MM.1S (cell line): ENCODE results near the gene CAB39L.

Source experiments
- DNase-seq: peaks from one replicate; pipeline ENCODE4 v3.0.0-alpha.2; 2015
- H2AFZ ChIP-seq: fragments of 300-600 bp; sonication (generic); 2 replicates; pipeline ENCODE4 v1.6.0; 2016; ENCODE audit warnings: antibody characterized with exemption, low read length
- H3F3A ChIP-seq: fragments of 300-600 bp; sonication (generic); 2 replicates; pipeline ENCODE4 v1.6.1; 2016; ENCODE audit warnings: mild to moderate bottlenecking, antibody characterized with exemption, low read length, moderate library complexity, mixed read lengths; ENCODE audit not compliant: insufficient read depth
- H3K27ac ChIP-seq: fragments of 300-600 bp; sonication (generic); 2 replicates; pipeline ENCODE4 v1.5.1; 2016; ENCODE audit warnings: mild to moderate bottlenecking, low read length
- H3K27me3 ChIP-seq: fragments of 300-600 bp; sonication (generic); replicated peaks from 2 replicates; pipeline ENCODE4 v1.6.0; 2016; ENCODE audit warnings: low read length; ENCODE audit not compliant: insufficient read depth
- H3K36me3 ChIP-seq: fragments of 300-600 bp; sonication (generic); replicated peaks from 2 replicates; pipeline ENCODE4 v1.6.1; 2016; ENCODE audit warnings: mild to moderate bottlenecking, low read length, mixed read lengths; ENCODE audit not compliant: insufficient read depth
- H3K4me1 ChIP-seq: fragments of 300-600 bp; sonication (generic); 2 replicates; pipeline ENCODE4 v1.6.1; 2016; ENCODE audit warnings: low read length, mixed read lengths
- H3K4me2 ChIP-seq: fragments of 300-600 bp; sonication (generic); 2 replicates; pipeline ENCODE4 v1.6.0; 2016; ENCODE audit warnings: low read depth, low read length
- H3K4me3 ChIP-seq: fragments of 300-600 bp; sonication (generic); 2 replicates; pipeline ENCODE4 v1.5.1; 2016; ENCODE audit warnings: low read length, mixed read lengths
- H3K79me2 ChIP-seq: fragments of 300-600 bp; sonication (generic); 2 replicates; pipeline ENCODE4 v1.6.1; 2016; ENCODE audit warnings: mixed run types, low read length, mixed read lengths
- H3K9ac ChIP-seq: fragments of 300-600 bp; sonication (generic); 2 replicates; pipeline ENCODE4 v1.6.1; 2016; ENCODE audit warnings: low read length, mixed read lengths
- H3K9me2 ChIP-seq: fragments of 300-600 bp; sonication (generic); replicated peaks from 2 replicates; pipeline ENCODE4 v1.6.1; 2016; ENCODE audit warnings: mild to moderate bottlenecking, low read length, mixed read lengths; ENCODE audit not compliant: insufficient read depth
- H3K9me3 ChIP-seq: fragments of 300-600 bp; sonication (generic); replicated peaks from 2 replicates; pipeline ENCODE4 v1.6.1; 2016; ENCODE audit warnings: mild to moderate bottlenecking, low read length, mixed read lengths; ENCODE audit not compliant: insufficient read depth
- H4K20me1 ChIP-seq: fragments of 300-600 bp; sonication (generic); 2 replicates; pipeline ENCODE4 v1.6.1; 2016; ENCODE audit warnings: mild to moderate bottlenecking, low read length, moderate library complexity, mixed read lengths; ENCODE audit not compliant: insufficient read depth
- CTCF ChIP-seq: fragments of 300-600 bp; sonication (generic); IDR thresholded peaks from 2 replicates; pipeline ENCODE4 v1.5.1; 2016; ENCODE audit warnings: antibody characterized with exemption, low read length, mixed read lengths
- EZH2 ChIP-seq: fragments of 300-600 bp; sonication (generic); optimal IDR thresholded peaks from 2 replicates; pipeline ENCODE3; 2017; ENCODE audit warnings: low read depth, mild to moderate bottlenecking, antibody characterized with exemption, low read length, mixed read lengths
- EZH2phosphoT487 ChIP-seq: fragments of 300-600 bp; sonication (generic); IDR thresholded peaks from 2 replicates; pipeline ENCODE4 v1.6.1; 2018; ENCODE audit warnings: antibody characterized with exemption, low read length

CAB39L gene

GRCh38 chr13:49418206-49418605 is 25.7 kb downstream of the CAB39L start:
- H3K79me2 ChIP-seq = no peaks in the 10 kb centered on the region
- H3K9me3 ChIP-seq = no peaks in the 10 kb centered on the region
- no peaks in the 10 kb centered on the region for H3K9me2 ChIP-seq
- DNase-seq = no peak
- H3K4me3 ChIP-seq = no peak overlapping the region
- no peak for TF ChIP-seq CTCF
- TF ChIP-seq EZH2phosphoT487 = no peak
- no peak for TF ChIP-seq EZH2
- H3K4me2 ChIP-seq = no peak overlapping the region
- H3K36me3 ChIP-seq = no peaks in the 10 kb centered on the region
- no peaks in the 10 kb centered on the region for H4K20me1 ChIP-seq
- no peaks in the 10 kb centered on the region for H3K27me3 ChIP-seq
- no peak overlapping the region for H2AFZ ChIP-seq
- no peak overlapping the region for H3K9ac ChIP-seq
- H3K27ac ChIP-seq = no peak overlapping the region
- no peaks in the 10 kb centered on the region for H3F3A ChIP-seq
- no peaks in the 10 kb centered on the region for H3K4me1 ChIP-seq

- no peak overlapping the region for H3K27ac ChIP-seq
- no peaks in the 10 kb centered on the region for H3K9me3 ChIP-seq
- no peaks in the 10 kb centered on the region for H3F3A ChIP-seq
- TF ChIP-seq CTCF = no peak
- no peak for TF ChIP-seq EZH2phosphoT487
- TF ChIP-seq EZH2 = no peak
- H3K36me3 ChIP-seq = no peaks in the 10 kb centered on the region
- no peak overlapping the region for H3K9ac ChIP-seq
- no peak overlapping the region for H3K4me2 ChIP-seq
- no peaks in the 10 kb centered on the region for H3K27me3 ChIP-seq
- no peaks in the 10 kb centered on the region for H3K4me1 ChIP-seq
- DNase-seq = no peak
- H3K4me3 ChIP-seq = no peak overlapping the region
- H3K79me2 ChIP-seq = no peaks in the 10 kb centered on the region
- H2AFZ ChIP-seq = no peak overlapping the region
- H3K9me2 ChIP-seq = no peaks in the 10 kb centered on the region
- H4K20me1 ChIP-seq = no peaks in the 10 kb centered on the region
Observed at GRCh38 chr13:49417161-49417560, 26.7 kb downstream of the CAB39L start.

- no peak overlapping the region for H3K4me2 ChIP-seq
- H3K9me2 ChIP-seq = no peaks in the 10 kb centered on the region
- TF ChIP-seq CTCF = no peak
- TF ChIP-seq EZH2 = no peak
- TF ChIP-seq EZH2phosphoT487 = no peak
- no peaks in the 10 kb centered on the region for H3K36me3 ChIP-seq
- H3K79me2 ChIP-seq = no peaks in the 10 kb centered on the region
- H3F3A ChIP-seq = no peaks in the 10 kb centered on the region
- no peak overlapping the region for H2AFZ ChIP-seq
- H4K20me1 ChIP-seq = no peaks in the 10 kb centered on the region
- H3K27ac ChIP-seq = no peak overlapping the region
- H3K27me3 ChIP-seq = no peaks in the 10 kb centered on the region
- no peak overlapping the region for H3K4me3 ChIP-seq
- DNase-seq = no peak
- no peak overlapping the region for H3K9ac ChIP-seq
- no peaks in the 10 kb centered on the region for H3K9me3 ChIP-seq
- H3K4me1 ChIP-seq = 0 out of 2 replicates have a peak, but pooled peaks cover 5% of the 10 kb centered on the region
Observed at GRCh38 chr13:49412749-49413148, 31.1 kb downstream of the CAB39L start.
